GM19467 (cell line): ENCODE results near the gene YY1.
"Not testable (repeated sequence)": the region's sequence is repeated elsewhere in the genome, so short reads cannot be mapped to it uniquely, and the experiment has no call there.

Source experiments
- ATAC-seq: cut with Tn5 transposase; IDR thresholded peaks from one replicate; pipeline ENCODE4 v1.9.1; 2021; ENCODE audit warnings: mild to moderate bottlenecking, moderate library complexity; ENCODE audit not compliant: unreplicated experiment

Gene YY1

GRCh38 chr14:100213956-100214769 lies 24.8 kb upstream of the YY1 start:
- peak; percentile 88 for ATAC-seq

GRCh38 chr14:100214770-100215083 lies 24.2 kb upstream of the YY1 start:
- ATAC-seq: no peak

GRCh38 chr14:100215330-100215885 lies 23.5 kb upstream of the YY1 start:
- no peak for ATAC-seq

GRCh38 chr14:100219126-100219785 lies 19.7 kb upstream of the YY1 start:
- no peak for ATAC-seq

- peak; percentile 92 for ATAC-seq
Measured at GRCh38 chr14:100221533-100222223, 17.3 kb upstream of the YY1 start.

GRCh38 chr14:100222224-100223093 lies 16.5 kb upstream of the YY1 start:
- ATAC-seq: no peak

- ATAC-seq: no peak
Measured at GRCh38 chr14:100223332-100224201, 15.4 kb upstream of the YY1 start.

GRCh38 chr14:100224229-100224866 lies 14.6 kb upstream of the YY1 start:
- no peak for ATAC-seq

GRCh38 chr14:100225169-100225568 lies 13.8 kb upstream of the YY1 start:
- no peak for ATAC-seq

- ATAC-seq: no peak
Measured at GRCh38 chr14:100230361-100230760, 8.6 kb upstream of the YY1 start.

- no peak for ATAC-seq
Measured at GRCh38 chr14:100234511-100234910, 4.4 kb upstream of the YY1 start.

- not testable (repeated sequence) for ATAC-seq
Measured at GRCh38 chr14:100236271-100236818, 2.6 kb upstream of the YY1 start.

- no peak for ATAC-seq
Measured at GRCh38 chr14:100236881-100237280, 2.1 kb upstream of the YY1 start.

GRCh38 chr14:100237735-100238418 lies 1.1 kb upstream of the YY1 start:
- ATAC-seq: no peak

- ATAC-seq: no peak
Measured at GRCh38 chr14:100239211-100239839, 381 bp downstream of the YY1 start.

- ATAC-seq: peak; percentile 32
Measured at GRCh38 chr14:100239840-100240667, 1.1 kb downstream of the YY1 start.

GRCh38 chr14:100240668-100241032 lies 1.7 kb downstream of the YY1 start:
- no peak for ATAC-seq
